ENCODE results near the gene PLS3.

DNA sequence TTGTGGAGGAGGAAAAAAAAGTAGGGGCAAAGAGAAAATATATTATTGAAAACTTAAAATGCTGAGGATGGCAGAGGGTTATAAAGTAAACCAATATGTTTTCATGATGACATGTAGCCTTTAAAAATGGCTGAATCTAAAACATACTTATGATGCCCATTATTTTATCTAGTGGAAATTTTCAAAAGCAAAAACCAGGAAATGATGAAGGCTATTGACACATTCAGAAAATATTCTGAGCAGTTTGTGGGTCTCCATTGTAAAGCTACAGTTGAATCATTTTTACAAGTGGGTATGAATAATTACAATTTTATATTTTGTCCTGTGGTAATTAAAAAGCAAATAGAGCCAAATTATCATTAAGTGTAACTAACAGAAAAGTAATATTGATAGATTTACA is 10.7 kb downstream of the PLS3 start:
- no peak for TF ChIP-seq EZH2 (IDR thresholded peaks at IDR 0.05)
- no peak for TF ChIP-seq POLR2AphosphoS5 (IDR thresholded peaks at IDR 0.05; ENCODE audit: borderline replicate concordance, low read depth, low read length)
